Measurements from ENCODE around the gene SMCO4. TPM values are rescaled to one million over a fixed set of nuclear protein-coding genes. Genes with fewer than 3 reads are reported as not detected.
"Not testable (repeated sequence)": the region's sequence is repeated elsewhere in the genome, so short reads cannot be mapped to it uniquely, and the experiment has no call there.

SMCO4 gene
- total RNA-seq, 2 experiments from 2014 or later: 0.30 TPM; not detected in 1

GRCh38 chr11:93537049-93537448, 6.1 kb downstream of the SMCO4 start:
- no peak for DNase-seq
- no peak overlapping the region for H3K27ac Mint-ChIP-seq
- peaks cover 28% of the 10 kb centered on the region for H3K4me1 Mint-ChIP-seq (ENCODE audit: low read depth)
- H3K9me3 ChIP-seq (ENCODE audit: control insufficient read depth in 1 of 2, insufficient read depth in 1 of 2, low read length in 2 of 2): no peaks in the 10 kb centered on the region
- no peaks in the 10 kb centered on the region for H3K36me3 Mint-ChIP-seq (ENCODE audit: low read depth)
- POLR2A ChIA-PET: no interaction called here
- no peak for TF ChIP-seq CTCF (IDR thresholded peaks at IDR 0.05)
- peaks cover 9% of the 10 kb centered on the region for H3K4me1 ChIP-seq (ENCODE audit: insufficient read depth, low read length)
- H3K9me3 Mint-ChIP-seq: no peaks in the 10 kb centered on the region
- H3K27ac ChIP-seq (ENCODE audit: low read depth in 1 of 2, low read length in 2 of 2): no peak overlapping the region
- intact Hi-C loops (cut with DNase I, micrococcal nuclease): no loop called here
- CTCF ChIA-PET: no interaction called here
- no peaks in the 10 kb centered on the region for H3K27me3 ChIP-seq (ENCODE audit: control insufficient read depth in 1 of 2, insufficient read depth in 2 of 2, low read length in 2 of 2)
- H3K4me3 ChIP-seq (ENCODE audit: low read length): no peak overlapping the region
- no peak overlapping the region for H3K4me3 Mint-ChIP-seq
- no peaks in the 10 kb centered on the region for H3K27me3 Mint-ChIP-seq
- no peaks in the 10 kb centered on the region for H3K36me3 ChIP-seq (ENCODE audit: insufficient read depth, low read length)
- no peak for ATAC-seq (ENCODE audit: poor library complexity)

GRCh38 chr11:93536101-93536861, 6.9 kb downstream of the SMCO4 start:
- intact Hi-C loops (cut with DNase I, micrococcal nuclease): no loop called here
- H3K9me3 Mint-ChIP-seq: no peaks in the 10 kb centered on the region
- no peak overlapping the region for H3K4me3 Mint-ChIP-seq
- no peak for ATAC-seq (ENCODE audit: poor library complexity)
- no peaks in the 10 kb centered on the region for H3K36me3 ChIP-seq (ENCODE audit: insufficient read depth, low read length)
- no peak overlapping the region for H3K4me3 ChIP-seq (ENCODE audit: low read length)
- H3K4me1 ChIP-seq (ENCODE audit: insufficient read depth, low read length): peaks cover 8% of the 10 kb centered on the region
- no peaks in the 10 kb centered on the region for H3K27me3 Mint-ChIP-seq
- CTCF ChIA-PET: no interaction called here
- no peak overlapping the region for H3K27ac ChIP-seq (ENCODE audit: low read depth in 1 of 2, low read length in 2 of 2)
- no peak for DNase-seq
- no peaks in the 10 kb centered on the region for H3K27me3 ChIP-seq (ENCODE audit: control insufficient read depth in 1 of 2, insufficient read depth in 2 of 2, low read length in 2 of 2)
- H3K36me3 Mint-ChIP-seq (ENCODE audit: low read depth): no peaks in the 10 kb centered on the region
- no peaks in the 10 kb centered on the region for H3K9me3 ChIP-seq (ENCODE audit: control insufficient read depth in 1 of 2, insufficient read depth in 1 of 2, low read length in 2 of 2)
- no peak for TF ChIP-seq CTCF (IDR thresholded peaks at IDR 0.05)
- H3K4me1 Mint-ChIP-seq (ENCODE audit: low read depth): peaks cover 29% of the 10 kb centered on the region
- H3K27ac Mint-ChIP-seq: no peak overlapping the region
- POLR2A ChIA-PET: no interaction called here

GRCh38 chr11:93535578-93535977, 7.6 kb downstream of the SMCO4 start:
- H3K4me3 ChIP-seq (ENCODE audit: low read length); H3K27ac Mint-ChIP-seq; H3K27me3 ChIP-seq (ENCODE audit: control insufficient read depth in 1 of 2, insufficient read depth in 2 of 2, low read length in 2 of 2); intact Hi-C loops (cut with DNase I, micrococcal nuclease); H3K4me1 ChIP-seq (ENCODE audit: insufficient read depth, low read length); H3K27ac ChIP-seq (ENCODE audit: low read depth in 1 of 2, low read length in 2 of 2); CTCF ChIA-PET; DNase-seq; H3K9me3 ChIP-seq (ENCODE audit: control insufficient read depth in 1 of 2, insufficient read depth in 1 of 2, low read length in 2 of 2); ATAC-seq (ENCODE audit: poor library complexity); H3K36me3 Mint-ChIP-seq (ENCODE audit: low read depth); H3K36me3 ChIP-seq (ENCODE audit: insufficient read depth, low read length); H3K27me3 Mint-ChIP-seq; POLR2A ChIA-PET; H3K4me3 Mint-ChIP-seq; H3K9me3 Mint-ChIP-seq: not testable (repeated sequence)
- peaks cover 32% of the 10 kb centered on the region for H3K4me1 Mint-ChIP-seq (ENCODE audit: low read depth)

GRCh38 chr11:93532806-93533205, 10.4 kb downstream of the SMCO4 start:
- intact Hi-C loops (cut with DNase I, micrococcal nuclease): no loop called here
- H3K27ac ChIP-seq (ENCODE audit: low read depth in 1 of 2, low read length in 2 of 2): no peak overlapping the region

More at GRCh38 chr11:93532806-93533205, 10.4 kb downstream of the SMCO4 start:
- H3K9me3 ChIP-seq (ENCODE audit: control insufficient read depth in 1 of 2, insufficient read depth in 1 of 2, low read length in 2 of 2): no peaks in the 10 kb centered on the region
- Mint-ChIP-seq H3K4me1 (ENCODE audit: low read depth) (peaks cover 57% of the 10 kb centered on the region), H3K27me3 (no peaks in the 10 kb centered on the region), H3K9me3 (no peaks in the 10 kb centered on the region), H3K27ac (peak overlapping the region; percentile 16), H3K36me3 (ENCODE audit: low read depth) (no peaks in the 10 kb centered on the region), H3K4me3 (no peak overlapping the region)
- ChIA-PET POLR2A (no interaction called here), CTCF (no interaction called here)
- no peaks in the 10 kb centered on the region for H3K27me3 ChIP-seq (ENCODE audit: control insufficient read depth in 1 of 2, insufficient read depth in 2 of 2, low read length in 2 of 2)
- TF ChIP-seq CTCF (IDR thresholded peaks at IDR 0.05): no peak
- ATAC-seq (ENCODE audit: poor library complexity) (no peak), DNase-seq (no peak)
- no peaks in the 10 kb centered on the region for H3K36me3 ChIP-seq (ENCODE audit: insufficient read depth, low read length)
- H3K4me3 ChIP-seq (ENCODE audit: low read length): no peak overlapping the region
- peaks cover 22% of the 10 kb centered on the region for H3K4me1 ChIP-seq (ENCODE audit: insufficient read depth, low read length)

Measured in CD4-positive, alpha-beta T cell (primary cell).